Stimulated activated CD4-positive, alpha-beta T cell treated with anti-CD3 and anti-CD28 coated beads, TNF-alpha, amount 100 ng/mL, for 1 hour (primary cell): ENCODE data around the gene PITPNC1.
"Not testable (repeated sequence)": the region's sequence is repeated elsewhere in the genome, so short reads cannot be mapped to it uniquely, and the experiment has no call there.

Source experiments
- DNase-seq, 3 donors: peaks; one replicate each; pipeline ENCODE4 v3.0.0-alpha.2; 2020; ENCODE audit warnings: low read depth in 3 of 3, low spot score in 1 of 3

PITPNC1 gene

GRCh38 chr17:67613961-67614360, 236.9 kb downstream of the PITPNC1 start:
- no peak for DNase-seq

- DNase-seq, result no peak
Measured at GRCh38 chr17:67615011-67615561, 238.0 kb downstream of the PITPNC1 start.

GRCh38 chr17:67615736-67616135, 238.7 kb downstream of the PITPNC1 start:
- DNase-seq, result no peak

- no peak for DNase-seq
Measured at GRCh38 chr17:67617304-67617899, 240.3 kb downstream of the PITPNC1 start.

GRCh38 chr17:67619555-67619954, 242.5 kb downstream of the PITPNC1 start:
- DNase-seq, result no peak

- no peak for DNase-seq
Measured at GRCh38 chr17:67620088-67620487, 243.0 kb downstream of the PITPNC1 start.

- no peak for DNase-seq
Measured at GRCh38 chr17:67620636-67621035, 243.6 kb downstream of the PITPNC1 start.

GRCh38 chr17:67623767-67624166, 246.7 kb downstream of the PITPNC1 start:
- no peak for DNase-seq

GRCh38 chr17:67624886-67625656, 248.0 kb downstream of the PITPNC1 start:
- DNase-seq, result no peak

- no peak for DNase-seq
Measured at GRCh38 chr17:67625971-67626370, 248.9 kb downstream of the PITPNC1 start.

GRCh38 chr17:67628580-67629013, 251.5 kb downstream of the PITPNC1 start:
- no peak for DNase-seq

- no peak for DNase-seq
Measured at GRCh38 chr17:67629971-67630320, 252.9 kb downstream of the PITPNC1 start.

GRCh38 chr17:67630836-67631235, 253.8 kb downstream of the PITPNC1 start:
- DNase-seq, result not testable (repeated sequence)

GRCh38 chr17:67632141-67632540, 255.1 kb downstream of the PITPNC1 start:
- no peak for DNase-seq

GRCh38 chr17:67633751-67634211, 256.7 kb downstream of the PITPNC1 start:
- DNase-seq, result no peak

- DNase-seq, result no peak
Measured at GRCh38 chr17:67635681-67636080, 258.6 kb downstream of the PITPNC1 start.

GRCh38 chr17:67636312-67636711, 259.2 kb downstream of the PITPNC1 start:
- no peak for DNase-seq

- no peak for DNase-seq
Measured at GRCh38 chr17:67636834-67637520, 259.9 kb downstream of the PITPNC1 start.

- no peak for DNase-seq
Measured at GRCh38 chr17:67637901-67638641, 261.0 kb downstream of the PITPNC1 start.

- no peak for DNase-seq
Measured at GRCh38 chr17:67638871-67639270, 261.8 kb downstream of the PITPNC1 start.

- DNase-seq, result no peak
Measured at GRCh38 chr17:67639555-67639954, 262.5 kb downstream of the PITPNC1 start.
